GM20000 (cell line): ENCODE measurements around the gene CUBN.

Experiments
- DNase-seq: peaks from one replicate; pipeline ENCODE4 v3.0.0; 2012; ENCODE audit warnings: low spot score
- CTCF ChIP-seq: IDR thresholded peaks from 2 replicates; pipeline ENCODE4 v1.5.1; 2012; ENCODE audit warnings: mild to moderate bottlenecking, control low read depth; ENCODE audit errors: extremely low read depth, missing control alignments

CUBN gene

DNA sequence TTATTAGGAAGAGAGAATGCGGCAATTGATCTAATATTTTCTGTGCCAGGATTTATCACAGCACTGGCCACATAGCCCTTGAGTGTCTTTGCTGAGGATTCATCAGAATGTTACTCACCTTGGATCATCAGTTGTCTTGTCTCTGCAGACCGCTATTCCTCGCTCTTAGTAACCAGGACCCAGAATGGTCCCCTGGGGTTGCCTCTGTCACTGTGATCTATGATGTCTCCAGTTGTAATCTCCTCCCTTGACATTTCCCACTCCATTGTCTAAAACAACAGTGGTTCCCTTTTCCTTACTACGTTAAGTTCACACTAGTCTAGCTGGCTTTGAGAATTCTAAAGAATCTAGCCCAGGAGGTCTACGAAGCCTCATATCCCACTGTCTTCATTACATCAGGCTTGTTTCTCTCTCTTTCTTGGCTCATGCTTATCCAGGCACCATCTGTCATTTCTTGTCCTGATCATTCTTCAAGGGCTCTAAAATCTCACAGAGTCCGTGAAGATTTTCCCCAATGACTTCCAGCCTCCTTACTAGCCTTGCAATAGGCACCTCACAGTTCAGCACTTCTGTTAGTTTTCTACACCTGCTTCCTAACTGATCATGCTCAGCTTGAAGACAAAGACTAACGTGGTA lies 125.8 kb downstream of the CUBN start:
- DNase-seq = no peak
- no peak for TF ChIP-seq CTCF

DNA sequence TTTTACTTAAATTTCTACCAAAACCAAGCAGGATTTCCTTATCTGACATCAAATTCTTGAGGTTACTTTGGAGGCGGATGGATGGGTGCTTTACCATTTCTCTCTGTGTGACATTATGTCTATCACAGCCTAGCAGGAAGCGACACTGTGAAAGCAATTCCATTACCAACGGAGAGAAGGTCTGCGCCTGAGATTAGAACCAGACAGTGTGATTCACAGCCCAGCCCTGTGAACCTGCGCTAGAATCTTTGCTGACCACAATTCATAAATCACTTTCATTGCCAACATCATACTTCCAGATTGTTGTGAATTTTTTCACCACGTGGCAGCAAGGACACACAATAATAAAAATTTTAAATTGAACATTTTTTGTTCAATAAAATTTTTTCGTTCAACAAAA lies 126.5 kb downstream of the CUBN start:
- no peak for TF ChIP-seq CTCF
- no peak for DNase-seq

- peak; percentile 12 for DNase-seq
- TF ChIP-seq CTCF = no peak
Measured at GRCh38 chr10:17001961-17002749, 127.5 kb downstream of the CUBN start.

- DNase-seq = no peak
- no peak for TF ChIP-seq CTCF
Measured at GRCh38 chr10:17001297-17001744, 128.3 kb downstream of the CUBN start.

DNA sequence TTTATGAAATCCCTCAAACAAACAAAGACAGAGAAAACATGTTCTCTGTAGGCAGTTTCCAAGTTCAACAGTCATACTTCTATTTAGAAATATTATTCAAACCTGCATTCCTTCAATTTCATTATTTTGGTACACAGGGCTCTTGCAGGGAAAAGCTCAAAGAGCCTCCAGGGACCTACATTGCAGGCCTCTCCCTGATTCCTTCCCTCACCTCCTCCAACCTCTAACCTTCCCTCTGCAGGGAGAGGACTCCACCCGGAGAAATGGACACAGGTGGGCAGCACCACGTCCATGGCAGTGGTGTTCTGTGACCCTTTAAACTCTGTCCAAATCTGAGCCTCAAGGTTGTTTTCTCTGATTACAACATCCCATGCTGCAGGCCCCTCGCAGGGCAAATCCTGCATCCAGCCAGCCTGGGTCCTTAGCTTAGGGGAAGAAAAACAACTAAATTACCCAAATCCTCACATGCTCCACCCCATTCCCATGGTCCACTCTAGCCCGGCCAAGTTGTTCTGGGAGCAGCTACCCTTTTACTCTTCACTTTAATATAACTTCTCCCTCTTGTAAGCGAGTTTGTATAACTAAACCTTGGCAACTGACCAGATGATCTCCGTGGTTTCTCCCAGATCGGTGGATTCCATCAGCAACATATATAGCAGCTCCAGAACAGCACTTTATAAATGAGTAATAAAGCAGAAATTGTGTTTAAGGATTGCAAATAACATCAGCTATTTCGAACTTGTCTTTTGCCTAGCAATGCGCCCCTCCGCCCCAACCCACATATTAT lies 129.8 kb downstream of the CUBN start:
- no peak for DNase-seq
- TF ChIP-seq CTCF = no peak

DNA sequence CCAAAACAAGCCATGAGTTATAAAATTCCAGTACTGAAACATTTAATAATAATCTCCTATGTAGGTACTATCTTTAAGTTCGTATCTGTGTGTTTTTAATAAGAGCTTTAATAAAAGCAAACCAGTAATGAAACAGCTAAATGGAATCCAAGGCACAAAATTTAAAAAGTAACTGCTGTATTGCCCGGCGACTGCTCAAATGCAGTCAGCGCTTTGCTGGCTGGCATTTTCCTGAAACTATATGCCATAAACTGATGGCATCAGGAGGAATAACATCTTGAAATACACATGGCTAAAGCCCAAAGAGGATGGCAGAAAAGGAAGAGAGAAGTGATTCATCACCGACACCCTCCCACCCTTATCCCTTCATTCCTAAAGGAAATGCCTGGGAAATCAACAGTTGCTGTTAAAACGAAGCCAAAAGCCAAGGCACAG lies 133.1 kb downstream of the CUBN start:
- DNase-seq = no peak

More for the DNA sequence above, 133.1 kb downstream of the CUBN start:
- TF ChIP-seq CTCF = no peak
